ENCODE measurements around the gene CTNND1. TPM values are rescaled to one million over a fixed set of nuclear protein-coding genes. Genes with fewer than 3 reads are reported as not detected.

The CTNND1 gene
- total RNA-seq, 1 experiment from 2014 or later, result 174 TPM

DNA sequence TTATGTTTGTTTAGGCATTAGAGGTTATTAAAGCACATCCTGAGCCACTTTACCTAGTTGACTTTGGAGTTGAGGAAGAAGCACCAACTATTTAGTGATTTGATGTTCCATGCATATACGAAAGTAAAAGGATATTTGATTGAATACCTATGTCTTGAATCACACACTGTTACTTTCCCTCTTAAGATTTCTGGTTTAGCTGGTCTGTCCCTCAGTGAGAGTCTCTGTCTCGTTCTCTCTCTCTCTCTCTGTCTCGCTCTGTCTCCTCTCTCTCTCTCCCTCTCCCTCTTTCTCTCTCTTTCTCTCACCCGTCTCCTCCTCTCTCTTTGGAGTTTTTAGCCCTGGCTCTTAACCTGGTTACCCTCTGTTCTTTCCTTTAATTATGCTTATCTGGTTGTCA is 11.0 kb downstream of the CTNND1 start:
- no peak overlapping the region for H3K4me3 ChIP-seq (ENCODE audit: low read depth, low read length, poor library complexity, severe bottlenecking)
- H3K36me3 ChIP-seq (ENCODE audit: insufficient read depth, low read length, poor library complexity, severe bottlenecking), result no peaks in the 10 kb centered on the region
- no peak overlapping the region for H3K27ac ChIP-seq (ENCODE audit: low read depth, low read length, poor library complexity, severe bottlenecking)
- no TSS peak for BruUV-seq (replicated peaks)
- ChIA-PET CTCF (interaction anchor here (0.6 kb wide), 1 partner anchor 28 kb away, joined by 3 read pairs; no protein-coding TSS in a partner anchor), POLR2A (ENCODE audit: low non-redundant PET) (interaction anchor here (0.6 kb wide), 1 partner anchor 292 kb away, joined by 8 read pairs; no protein-coding TSS in a partner anchor)
- H3K9me3 ChIP-seq (ENCODE audit: low read depth, low read length, poor library complexity, severe bottlenecking), result no peaks in the 10 kb centered on the region
- peaks cover 32% of the 10 kb centered on the region for H3K4me1 ChIP-seq (ENCODE audit: insufficient read depth, low read length, poor library complexity, severe bottlenecking)
- TF ChIP-seq, protein P1, sequence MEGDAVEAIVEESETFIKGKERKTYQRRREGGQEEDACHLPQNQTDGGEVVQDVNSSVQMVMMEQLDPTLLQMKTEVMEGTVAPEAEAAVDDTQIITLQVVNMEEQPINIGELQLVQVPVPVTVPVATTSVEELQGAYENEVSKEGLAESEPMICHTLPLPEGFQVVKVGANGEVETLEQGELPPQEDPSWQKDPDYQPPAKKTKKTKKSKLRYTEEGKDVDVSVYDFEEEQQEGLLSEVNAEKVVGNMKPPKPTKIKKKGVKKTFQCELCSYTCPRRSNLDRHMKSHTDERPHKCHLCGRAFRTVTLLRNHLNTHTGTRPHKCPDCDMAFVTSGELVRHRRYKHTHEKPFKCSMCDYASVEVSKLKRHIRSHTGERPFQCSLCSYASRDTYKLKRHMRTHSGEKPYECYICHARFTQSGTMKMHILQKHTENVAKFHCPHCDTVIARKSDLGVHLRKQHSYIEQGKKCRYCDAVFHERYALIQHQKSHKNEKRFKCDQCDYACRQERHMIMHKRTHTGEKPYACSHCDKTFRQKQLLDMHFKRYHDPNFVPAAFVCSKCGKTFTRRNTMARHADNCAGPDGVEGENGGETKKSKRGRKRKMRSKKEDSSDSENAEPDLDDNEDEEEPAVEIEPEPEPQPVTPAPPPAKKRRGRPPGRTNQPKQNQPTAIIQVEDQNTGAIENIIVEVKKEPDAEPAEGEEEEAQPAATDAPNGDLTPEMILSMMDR (conservative IDR thresholded peaks at IDR 0.05; ENCODE audit: low read depth, low read length), result no peak
- TF ChIP-seq EZH2 (IDR thresholded peaks at IDR 0.05; ENCODE audit: borderline replicate concordance, low read depth, low read length, poor library complexity, severe bottlenecking), result no peak
- intact Hi-C loops (cut with micrococcal nuclease; ENCODE audit: unreplicated experiment), result no loop called here
- DNase-seq (ENCODE audit: low spot score), result no peak
- no peaks in the 10 kb centered on the region for H3K27me3 ChIP-seq (replicated peaks; ENCODE audit: insufficient read depth, low read depth, low read length, poor library complexity)

DNA sequence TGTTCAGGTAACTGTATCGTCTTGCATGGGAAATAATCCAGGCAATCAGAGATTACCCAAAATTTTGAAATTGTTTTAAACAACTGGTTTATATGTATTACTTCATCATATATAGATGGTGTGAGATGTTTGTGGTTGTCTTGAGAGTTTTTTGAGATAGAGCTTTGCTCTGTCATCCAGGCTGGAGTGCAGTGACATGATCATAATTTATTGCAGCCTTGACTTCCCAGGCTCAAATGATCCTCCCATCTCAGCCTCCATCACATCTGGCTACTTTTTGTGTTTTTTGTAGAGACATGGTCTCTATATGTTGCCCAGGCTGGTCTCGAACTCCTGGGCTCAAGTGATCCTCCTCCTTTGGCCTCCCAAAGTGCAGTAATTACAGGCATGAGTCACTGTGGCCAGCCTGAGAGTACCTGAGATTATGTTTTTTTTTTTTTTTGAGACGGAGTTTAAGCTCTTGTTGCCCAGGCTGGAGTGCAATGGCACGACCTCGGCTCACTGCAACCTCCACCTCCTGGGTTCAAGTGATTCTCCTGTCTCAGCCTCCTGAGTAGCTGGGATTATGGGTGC is 11.5 kb downstream of the CTNND1 start:
- peaks cover 37% of the 10 kb centered on the region for H3K4me1 ChIP-seq (ENCODE audit: insufficient read depth, low read length, poor library complexity, severe bottlenecking)
- intact Hi-C loops (cut with micrococcal nuclease; ENCODE audit: unreplicated experiment), result no loop called here
- POLR2A ChIA-PET (ENCODE audit: low non-redundant PET), result no interaction called here
- no TSS peak for BruUV-seq (replicated peaks)
- no peaks in the 10 kb centered on the region for H3K36me3 ChIP-seq (ENCODE audit: insufficient read depth, low read length, poor library complexity, severe bottlenecking)
- CTCF ChIA-PET, result interaction anchor here (0.6 kb wide), 1 partner anchor 27 kb away, joined by 3 read pairs; no protein-coding TSS in a partner anchor
- TF ChIP-seq, protein P1 (conservative IDR thresholded peaks at IDR 0.05; ENCODE audit: low read depth, low read length), result no peak
- no peak for TF ChIP-seq EZH2 (IDR thresholded peaks at IDR 0.05; ENCODE audit: borderline replicate concordance, low read depth, low read length, poor library complexity, severe bottlenecking)
- no peaks in the 10 kb centered on the region for H3K9me3 ChIP-seq (ENCODE audit: low read depth, low read length, poor library complexity, severe bottlenecking)
- no peak overlapping the region for H3K4me3 ChIP-seq (ENCODE audit: low read depth, low read length, poor library complexity, severe bottlenecking)
- no peak overlapping the region for H3K27ac ChIP-seq (ENCODE audit: low read depth, low read length, poor library complexity, severe bottlenecking)
- no peak for DNase-seq (ENCODE audit: low spot score)
- H3K27me3 ChIP-seq (replicated peaks; ENCODE audit: insufficient read depth, low read depth, low read length, poor library complexity), result no peaks in the 10 kb centered on the region

DNA sequence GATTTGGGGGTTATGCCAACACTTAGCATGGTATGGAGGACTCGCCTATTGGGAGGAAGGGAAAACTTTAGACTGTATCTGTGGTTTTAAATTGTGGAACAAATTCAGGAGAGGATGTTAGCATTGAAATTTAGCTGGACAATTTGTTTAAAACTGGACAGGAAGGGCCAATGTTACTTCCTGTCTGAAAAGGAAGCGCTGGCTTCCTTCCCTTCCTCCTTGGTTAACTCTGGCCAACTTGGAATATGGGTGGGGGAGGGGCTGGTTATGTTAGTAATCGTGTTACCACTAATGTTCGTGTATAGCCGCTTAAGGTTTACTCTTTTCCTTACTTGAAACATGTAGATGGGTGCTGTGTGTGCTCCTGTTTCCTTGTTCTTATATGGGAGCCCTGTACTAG is 13.9 kb downstream of the CTNND1 start:
- ChIA-PET CTCF (no interaction called here), POLR2A (ENCODE audit: low non-redundant PET) (no interaction called here)
- no peaks in the 10 kb centered on the region for H3K27me3 ChIP-seq (replicated peaks; ENCODE audit: insufficient read depth, low read depth, low read length, poor library complexity)
- no TSS peak for BruUV-seq (replicated peaks)
- no peaks in the 10 kb centered on the region for H3K36me3 ChIP-seq (ENCODE audit: insufficient read depth, low read length, poor library complexity, severe bottlenecking)
- peak overlapping the region; percentile 91 for H3K27ac ChIP-seq (ENCODE audit: low read depth, low read length, poor library complexity, severe bottlenecking)
- no peak for DNase-seq (ENCODE audit: low spot score)
- TF ChIP-seq, protein P1 (conservative IDR thresholded peaks at IDR 0.05; ENCODE audit: low read depth, low read length), result no peak
- no peak for TF ChIP-seq EZH2 (IDR thresholded peaks at IDR 0.05; ENCODE audit: borderline replicate concordance, low read depth, low read length, poor library complexity, severe bottlenecking)
- no peak overlapping the region for H3K4me3 ChIP-seq (ENCODE audit: low read depth, low read length, poor library complexity, severe bottlenecking)
- H3K4me1 ChIP-seq (ENCODE audit: insufficient read depth, low read length, poor library complexity, severe bottlenecking), result peaks cover 57% of the 10 kb centered on the region
- no peaks in the 10 kb centered on the region for H3K9me3 ChIP-seq (ENCODE audit: low read depth, low read length, poor library complexity, severe bottlenecking)
- intact Hi-C loops (cut with micrococcal nuclease; ENCODE audit: unreplicated experiment), result no loop called here
